Measurements from ENCODE around the gene GNAO1.

Gene GNAO1

GRCh38 chr16:56364865-56365264 lies 173.6 kb downstream of the GNAO1 start:
- H3K4me3 ChIP-seq (ENCODE audit: control insufficient read depth, low read depth, low read length) = no peak overlapping the region
- no peak for DNase-seq (ENCODE audit: low read depth)
- TF ChIP-seq, protein P1, sequence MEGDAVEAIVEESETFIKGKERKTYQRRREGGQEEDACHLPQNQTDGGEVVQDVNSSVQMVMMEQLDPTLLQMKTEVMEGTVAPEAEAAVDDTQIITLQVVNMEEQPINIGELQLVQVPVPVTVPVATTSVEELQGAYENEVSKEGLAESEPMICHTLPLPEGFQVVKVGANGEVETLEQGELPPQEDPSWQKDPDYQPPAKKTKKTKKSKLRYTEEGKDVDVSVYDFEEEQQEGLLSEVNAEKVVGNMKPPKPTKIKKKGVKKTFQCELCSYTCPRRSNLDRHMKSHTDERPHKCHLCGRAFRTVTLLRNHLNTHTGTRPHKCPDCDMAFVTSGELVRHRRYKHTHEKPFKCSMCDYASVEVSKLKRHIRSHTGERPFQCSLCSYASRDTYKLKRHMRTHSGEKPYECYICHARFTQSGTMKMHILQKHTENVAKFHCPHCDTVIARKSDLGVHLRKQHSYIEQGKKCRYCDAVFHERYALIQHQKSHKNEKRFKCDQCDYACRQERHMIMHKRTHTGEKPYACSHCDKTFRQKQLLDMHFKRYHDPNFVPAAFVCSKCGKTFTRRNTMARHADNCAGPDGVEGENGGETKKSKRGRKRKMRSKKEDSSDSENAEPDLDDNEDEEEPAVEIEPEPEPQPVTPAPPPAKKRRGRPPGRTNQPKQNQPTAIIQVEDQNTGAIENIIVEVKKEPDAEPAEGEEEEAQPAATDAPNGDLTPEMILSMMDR (conservative IDR thresholded peaks at IDR 0.05; ENCODE audit: control insufficient read depth, insufficient read depth, low read depth, low read length) = no peak

DNA sequence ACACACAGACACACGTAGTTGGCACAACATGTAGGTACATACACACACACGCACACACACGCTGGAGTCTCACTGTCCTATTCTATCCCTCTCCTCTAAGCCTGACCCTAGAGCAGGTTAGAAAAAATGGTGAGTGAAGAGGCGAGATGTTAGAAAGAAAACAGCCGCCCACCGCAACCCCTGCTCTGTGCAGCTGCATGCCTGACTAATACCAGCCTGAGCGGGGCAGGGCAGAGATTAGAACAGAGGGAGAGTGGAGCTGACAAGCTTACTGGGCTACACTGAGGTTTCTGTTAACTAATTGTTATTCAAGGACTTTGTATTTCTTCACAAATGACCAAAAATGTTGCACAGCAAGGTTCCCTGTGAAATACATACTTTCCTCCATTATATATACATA lies 174.3 kb downstream of the GNAO1 start:
- DNase-seq (ENCODE audit: low read depth) = no peak
- H3K4me3 ChIP-seq (ENCODE audit: control insufficient read depth, low read depth, low read length) = no peak overlapping the region
- TF ChIP-seq, protein P1 (conservative IDR thresholded peaks at IDR 0.05; ENCODE audit: control insufficient read depth, insufficient read depth, low read depth, low read length) = no peak

- no peak for DNase-seq (ENCODE audit: low read depth)
- TF ChIP-seq, protein P1 (conservative IDR thresholded peaks at IDR 0.05; ENCODE audit: control insufficient read depth, insufficient read depth, low read depth, low read length) = no peak
- no peak overlapping the region for H3K4me3 ChIP-seq (ENCODE audit: control insufficient read depth, low read depth, low read length)
Measured at GRCh38 chr16:56366945-56367344, 175.7 kb downstream of the GNAO1 start.

GRCh38 chr16:56367764-56368163 lies 176.5 kb downstream of the GNAO1 start:
- no peak for DNase-seq (ENCODE audit: low read depth)
- H3K4me3 ChIP-seq (ENCODE audit: control insufficient read depth, low read depth, low read length) = no peak overlapping the region

DNA sequence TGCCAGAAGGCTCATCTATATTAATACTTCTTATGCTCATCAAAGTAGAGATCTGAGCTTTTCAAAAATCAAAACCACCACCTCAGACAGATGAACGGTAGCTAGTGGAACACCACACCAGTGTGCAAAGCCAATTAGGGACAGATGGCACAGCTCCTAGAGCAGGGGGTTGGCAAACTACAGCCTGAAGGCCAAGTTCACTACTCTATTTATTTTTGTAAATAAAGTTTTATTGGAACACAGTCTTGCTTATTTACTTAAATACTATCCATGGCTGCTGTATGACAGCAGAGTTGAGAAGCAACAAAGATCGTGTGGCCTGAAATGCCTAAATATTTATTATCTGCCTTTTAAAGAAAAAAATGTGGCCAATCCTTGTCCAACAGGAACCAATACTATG lies 177.3 kb downstream of the GNAO1 start:
- TF ChIP-seq, protein P1 (conservative IDR thresholded peaks at IDR 0.05; ENCODE audit: control insufficient read depth, insufficient read depth, low read depth, low read length) = no peak
- DNase-seq (ENCODE audit: low read depth) = no peak
- no peak overlapping the region for H3K4me3 ChIP-seq (ENCODE audit: control insufficient read depth, low read depth, low read length)

More at GRCh38 chr16:56367764-56368163, 176.5 kb downstream of the GNAO1 start:
- TF ChIP-seq, protein P1 (conservative IDR thresholded peaks at IDR 0.05; ENCODE audit: control insufficient read depth, insufficient read depth, low read depth, low read length) = no peak

DNA sequence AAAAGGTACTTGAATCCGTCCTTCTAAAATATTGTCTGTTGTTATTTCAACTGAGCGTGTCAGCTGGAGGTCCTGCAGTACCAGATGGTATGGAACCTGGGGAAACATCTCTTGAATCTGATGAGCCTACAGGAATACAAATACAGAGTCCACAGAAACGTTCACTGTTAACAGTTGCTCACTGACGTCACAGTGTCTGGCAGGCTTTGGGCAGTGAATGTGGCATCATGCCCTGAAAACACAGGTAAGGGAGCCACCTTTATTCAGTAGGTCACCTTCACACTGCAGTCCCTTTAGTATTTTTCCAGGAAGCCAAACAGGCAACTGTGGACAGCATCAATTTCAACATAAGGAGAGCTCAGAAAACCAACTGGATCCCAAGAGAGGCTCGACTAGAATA lies 177.9 kb downstream of the GNAO1 start:
- DNase-seq (ENCODE audit: low read depth) = no peak
- no peak overlapping the region for H3K4me3 ChIP-seq (ENCODE audit: control insufficient read depth, low read depth, low read length)
- TF ChIP-seq, protein P1 (conservative IDR thresholded peaks at IDR 0.05; ENCODE audit: control insufficient read depth, insufficient read depth, low read depth, low read length) = no peak

Measured in fibroblast of mammary gland (primary cell).